ENCODE data around the gene PPP1R3E. TPM values are rescaled to one million over a fixed set of nuclear protein-coding genes. Genes with fewer than 3 reads are reported as not detected.

PPP1R3E gene
- total RNA-seq, 6 experiments from 2014 or later: 4.0 to 11.1 (median 8.1) TPM

DNA sequence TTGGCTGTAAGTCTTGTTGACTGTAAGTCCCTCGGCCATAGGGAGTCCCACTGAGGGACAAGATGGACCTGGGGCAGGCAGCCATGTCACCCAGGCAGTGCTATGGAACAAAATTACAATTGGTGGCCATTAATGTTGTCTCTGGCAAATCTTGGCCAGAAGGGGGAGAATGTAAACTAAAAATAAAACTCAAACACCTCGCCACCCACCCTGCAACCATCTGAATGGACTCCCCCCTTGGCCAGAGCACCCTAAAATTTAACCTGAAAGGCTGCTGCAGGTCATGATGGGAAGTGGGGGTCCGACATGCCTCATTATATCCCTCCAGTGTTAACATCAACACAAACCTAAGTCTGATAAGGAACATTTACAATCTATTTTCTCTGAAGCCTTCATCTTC, 41.8 kb upstream of the PPP1R3E start:
- ATAC-seq: no peak
- Histone ChIP-seq H3K4me1 (no peaks in the 10 kb centered on the region), H3K36me3 (no peaks in the 10 kb centered on the region), H3K27me3 (no peaks in the 10 kb centered on the region), H3K4me3 (no peak overlapping the region), H3K27ac (no peak overlapping the region), H3K9me3 (no peaks in the 10 kb centered on the region)
- no peak for TF ChIP-seq POLR2A (IDR thresholded peaks at IDR 0.05)
- no peak for TF ChIP-seq CTCF (IDR thresholded peaks at IDR 0.05)
- peak in 1 of 3 donors; percentile 11 for DNase-seq
- intact Hi-C loops (cut with DNase I): no loop called here
- 20% methylated on average over 3 of the region's 3 CpGs for WGBS (ENCODE audit: insufficient coverage, low coverage, low lambda C conversion rate, missing lambda C conversion rate)

DNA sequence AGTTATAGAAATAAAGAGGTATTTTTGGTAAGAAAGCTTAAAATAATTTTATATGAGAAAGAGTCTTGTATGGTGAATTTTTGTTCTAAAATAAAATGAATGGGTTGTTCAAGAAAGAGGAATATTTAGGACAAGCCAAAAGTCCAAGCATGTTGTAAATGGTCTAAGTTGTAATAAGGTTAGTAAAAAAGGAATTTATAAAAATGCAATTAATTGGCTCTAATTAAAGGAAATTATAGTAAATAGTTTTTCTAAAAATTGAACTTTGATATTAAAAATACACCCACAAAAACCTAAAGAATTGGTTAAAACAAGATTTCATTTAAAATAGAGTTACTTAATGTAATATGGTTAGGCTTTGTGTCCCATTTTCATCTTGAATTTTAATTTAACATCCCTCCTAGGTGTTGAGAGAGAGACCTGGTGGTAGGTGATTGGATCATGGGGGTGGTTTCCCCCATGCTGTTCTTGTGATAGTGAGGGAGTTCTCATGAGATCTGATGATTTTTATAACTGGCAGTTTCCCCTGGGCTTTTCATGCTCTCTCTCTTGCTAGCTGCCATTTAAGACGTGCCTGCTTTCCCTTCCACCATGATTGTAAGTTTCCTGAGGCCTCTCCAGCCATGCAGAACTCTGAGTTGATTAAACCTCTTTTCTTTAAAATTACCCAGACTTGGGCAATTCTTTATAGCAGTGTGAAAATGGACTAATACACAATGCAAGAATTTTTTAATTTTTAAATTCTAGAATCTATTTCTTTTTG, 37.0 kb upstream of the PPP1R3E start:
- Histone ChIP-seq H3K27ac (no peak overlapping the region), H3K4me3 (no peak overlapping the region), H3K9me3 (no peaks in the 10 kb centered on the region), H3K27me3 (no peaks in the 10 kb centered on the region), H3K4me1 (peaks cover 0 to 2% (median 0%) of the 10 kb centered on the region in 4 donors), H3K36me3 (no peaks in the 10 kb centered on the region)
- intact Hi-C loops (cut with DNase I): no loop called here
- ATAC-seq (no peak), DNase-seq (peak in 1 of 3 donors; percentile 1)
- 57% methylated on average over 1 of the region's 1 CpG for WGBS (ENCODE audit: insufficient coverage, low coverage, low lambda C conversion rate, missing lambda C conversion rate)
- TF ChIP-seq CTCF (IDR thresholded peaks at IDR 0.05): no peak
- no peak for TF ChIP-seq POLR2A (IDR thresholded peaks at IDR 0.05)

DNA sequence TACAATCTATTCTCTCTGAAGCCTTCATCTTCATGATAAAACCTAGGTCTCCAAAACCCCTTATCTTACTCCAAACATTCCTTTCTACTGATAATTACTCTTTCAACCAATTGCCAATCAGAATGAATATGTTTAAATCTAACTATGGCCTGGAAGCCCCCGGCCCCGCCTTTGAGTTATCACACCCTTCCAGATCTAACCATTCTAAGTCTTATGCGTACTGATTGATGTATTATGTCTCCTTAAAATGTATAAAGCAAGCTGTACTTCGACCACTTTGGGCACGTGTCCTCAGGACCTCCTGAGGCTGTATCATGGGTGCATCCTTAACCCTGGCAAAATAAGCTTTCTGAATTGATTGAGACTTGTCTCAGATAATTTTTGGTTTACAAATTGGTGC, 33.0 kb upstream of the PPP1R3E start:
- no peak for ATAC-seq
- Histone ChIP-seq H3K4me3 (no peak overlapping the region), H3K36me3 (no peaks in the 10 kb centered on the region), H3K27ac (no peak overlapping the region), H3K27me3 (no peaks in the 10 kb centered on the region), H3K9me3 (no peaks in the 10 kb centered on the region), H3K4me1 (peaks cover 0 to 2% (median 0%) of the 10 kb centered on the region in 4 donors)
- no peak for DNase-seq
- intact Hi-C loops (cut with DNase I): no loop called here
- WGBS (ENCODE audit: insufficient coverage, low coverage, low lambda C conversion rate, missing lambda C conversion rate): 71% methylated on average over 4 of the region's 5 CpGs
- no peak for TF ChIP-seq CTCF (IDR thresholded peaks at IDR 0.05)
- TF ChIP-seq POLR2A (IDR thresholded peaks at IDR 0.05): no peak

DNA sequence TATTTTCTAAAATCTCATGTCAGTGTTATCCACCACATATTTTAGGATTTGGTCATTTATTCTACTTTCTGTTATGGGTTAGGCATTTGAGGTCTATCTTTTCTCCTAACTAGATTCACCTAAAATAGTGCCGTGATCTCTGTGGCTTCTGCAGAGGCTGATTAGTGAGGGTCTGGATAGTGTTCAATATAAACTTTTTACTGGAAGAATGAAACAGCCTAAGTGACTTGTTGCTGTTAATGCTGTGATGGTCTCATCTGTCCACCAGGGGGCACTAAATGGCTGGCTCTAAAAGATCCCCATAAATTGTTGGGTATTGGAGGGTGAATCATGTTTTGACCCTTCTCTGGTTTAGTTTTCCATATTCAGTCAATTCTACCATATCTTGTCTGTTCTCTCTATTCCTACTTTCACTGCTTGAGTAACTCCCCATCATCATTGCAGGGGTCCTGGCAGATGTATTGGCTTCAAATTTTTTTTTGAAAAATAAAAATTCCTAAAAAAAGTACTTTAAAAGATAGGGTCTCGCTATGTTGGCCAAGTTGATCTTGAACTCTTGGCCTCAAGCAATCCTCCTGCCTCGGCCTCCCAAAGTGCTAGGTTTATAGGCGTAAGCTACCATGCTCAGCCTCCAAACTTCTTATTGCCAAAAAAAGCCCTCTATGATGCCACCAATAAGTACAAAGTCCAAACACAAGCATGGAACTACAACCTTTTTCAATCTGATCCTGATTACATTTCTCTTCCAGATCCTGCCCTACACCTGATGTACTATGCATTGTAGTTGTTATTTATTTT, 25.5 kb upstream of the PPP1R3E start:
- ATAC-seq (peak; percentile 86 to 95 (median 90)), DNase-seq (peak in 1 of 3 donors; percentile 65)
- no peaks in the 10 kb centered on the region for H3K27me3 ChIP-seq
- intact Hi-C loops (cut with DNase I): loop anchor here in 1 of 2 donors (5.0 kb wide), 1 partner anchor 49 kb away; the partner anchor contains the start of gene CMTM5
- peak overlapping the region in 1 of 3 donors; percentile 28 for H3K27ac ChIP-seq
- H3K9me3 ChIP-seq: no peaks in the 10 kb centered on the region
- TF ChIP-seq POLR2A (IDR thresholded peaks at IDR 0.05) (no peak), CTCF (IDR thresholded peaks at IDR 0.05) (peak; percentile 87 to 93 (median 90))
- no peak overlapping the region for H3K4me3 ChIP-seq
- peaks cover 0 to 7% (median 0%) of the 10 kb centered on the region in 4 donors for H3K4me1 ChIP-seq
- 24% methylated on average over 4 of the region's 4 CpGs for WGBS (ENCODE audit: insufficient coverage, low coverage, low lambda C conversion rate, missing lambda C conversion rate)
- peaks cover 0 to 23% (median 10%) of the 10 kb centered on the region in 4 donors for H3K36me3 ChIP-seq

All from right lobe of liver (tissue), 6 donors.